Measurements from ENCODE around the gene HCLS1.

DNA sequence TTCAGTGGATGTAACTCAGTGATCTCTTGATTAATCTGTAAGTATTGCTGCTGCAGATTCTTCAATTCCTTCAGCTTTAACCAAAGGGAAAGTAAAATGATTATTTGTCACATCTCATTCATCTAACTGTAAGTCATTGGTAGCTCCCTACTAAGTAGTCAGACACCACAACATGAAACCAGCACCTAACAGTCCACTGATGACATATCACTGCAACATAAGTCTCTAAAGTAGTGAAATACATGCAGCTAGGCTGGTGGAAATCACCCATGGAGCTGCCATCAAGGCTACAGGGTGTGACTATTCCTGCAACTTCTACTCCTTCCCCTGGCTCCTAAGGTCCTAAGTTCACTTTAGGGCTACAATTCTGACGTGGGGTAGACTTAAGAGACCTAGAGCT, 21.1 kb upstream of the HCLS1 start:
- no peak for TF ChIP-seq POLR2AphosphoS5 (IDR thresholded peaks at IDR 0.05; ENCODE audit: low read depth, low read length)
- no peak for TF ChIP-seq POLR2A (IDR thresholded peaks at IDR 0.05; ENCODE audit: low read depth, low read length)
- no peak for TF ChIP-seq TAF1 (IDR thresholded peaks at IDR 0.05; ENCODE audit: low read depth, low read length)
- TF ChIP-seq SPI1 (IDR thresholded peaks at IDR 0.05; ENCODE audit: low read depth, low read length) = no peak
- no peak for TF ChIP-seq POU2F2 (IDR thresholded peaks at IDR 0.05; ENCODE audit: low read depth, low read length)
- TF ChIP-seq PAX5 (IDR thresholded peaks at IDR 0.05; ENCODE audit: insufficient read depth, low read length, severe bottlenecking) = no peak

Data from GM12891 (cell line).